MCF 10A (cell line): ENCODE data around the gene GMPPA. TPM values are rescaled to one million over a fixed set of nuclear protein-coding genes. Genes with fewer than 3 reads are reported as not detected.

Experiments
- BruUV-seq: library from RNA; stranded (reverse); fragments of 400-500 nt; replicated peaks from 2 replicates; lab custom pipeline; 2021; lab: Mats Ljungman, UMichigan
- CTCF ChIA-PET: fragments of 300-600 bp; sonication (Branson Sonifier 250); formaldehyde crosslinking; extraction: SDS; loops from one replicate; lab custom pipeline; 2021; ENCODE audit warnings: antibody characterized with exemption, inconsistent platforms; lab: Yijun Ruan, JAX
- POLR2A ChIA-PET: fragments of 300-600, 350-650 bp; sonication (Branson Sonifier 250); formaldehyde crosslinking; extraction: SDS; loops from one replicate; lab custom pipeline; 2020; ENCODE audit warnings: antibody characterized with exemption, inconsistent platforms; lab: Yijun Ruan, JAX
- DNase-seq: peaks from one replicate; pipeline ENCODE4 v3.0.0-alpha.2; 2018; ENCODE audit not compliant: unreplicated experiment
- H3K27ac Mint-ChIP-seq: one replicate; pipeline ENCODE4 v1.8.0; 2022; ENCODE audit warnings: mild to moderate bottlenecking, low read depth, mixed read lengths; ENCODE audit not compliant: unreplicated experiment
- H3K27me3 Mint-ChIP-seq: one replicate; pipeline ENCODE4 v1.8.0; 2022; ENCODE audit warnings: mixed read lengths; ENCODE audit not compliant: insufficient read depth, unreplicated experiment
- H3K36me3 Mint-ChIP-seq: one replicate; pipeline ENCODE4 v1.8.0; 2022; ENCODE audit warnings: mild to moderate bottlenecking, moderate library complexity, mixed read lengths; ENCODE audit not compliant: insufficient read depth, unreplicated experiment
- H3K4me1 Mint-ChIP-seq: one replicate; pipeline ENCODE4 v1.8.0; 2022; ENCODE audit warnings: mixed read lengths; ENCODE audit not compliant: insufficient read depth, unreplicated experiment
- H3K4me3 Mint-ChIP-seq: one replicate; pipeline ENCODE4 v1.8.0; 2022; ENCODE audit warnings: mild to moderate bottlenecking, moderate library complexity, mixed read lengths; ENCODE audit not compliant: unreplicated experiment
- H3K9me3 Mint-ChIP-seq: one replicate; pipeline ENCODE4 v1.8.0; 2022; ENCODE audit warnings: mixed read lengths; ENCODE audit not compliant: unreplicated experiment
- CTCF ChIP-seq: fragments of 200-600 bp; IDR thresholded peaks from one replicate; pipeline ENCODE4 v1.8.0; 2022; ENCODE audit warnings: antibody characterized with exemption, mild to moderate bottlenecking; ENCODE audit not compliant: unreplicated experiment
- intact Hi-C: fragments of 100-400 bp; cut with micrococcal nuclease; formaldehyde crosslinking; loops from 2 replicates; pipeline ENCODE4 v1.14.1; 2022
- total RNA-seq: library from RNA; stranded (reverse); gene quantifications from 2 replicates; pipeline ENCODE4 v1.2.3, GENCODE V29; 2022

Gene GMPPA
- total RNA-seq, 1 experiment from 2014 or later, result 70.7 TPM

- ChIA-PET POLR2A (interaction anchor here (0.7 to 4.2 kb wide), 3 partner anchors 48 to 144 kb away, joined by 3 to 55 read pairs (median 38); no protein-coding TSS in a partner anchor), CTCF (interaction anchor here (0.7 to 3.0 kb wide), 4 partner anchors 14 to 159 kb away, joined by 3 to 22 read pairs (median 4); no protein-coding TSS in a partner anchor)
- no peak for DNase-seq
- Mint-ChIP-seq H3K27me3 (no peaks in the 10 kb centered on the region), H3K36me3 (peaks cover 10% of the 10 kb centered on the region), H3K4me1 (peaks cover 12% of the 10 kb centered on the region), H3K27ac (no peak overlapping the region), H3K4me3 (no peak overlapping the region), H3K9me3 (no peaks in the 10 kb centered on the region)
- BruUV-seq, result no TSS peak
- intact Hi-C loops, result no loop called here
- TF ChIP-seq CTCF, result no peak
Observed at GRCh38 chr2:219545295-219545942, 46.7 kb downstream of the GMPPA start.

- Mint-ChIP-seq H3K27me3 (no peaks in the 10 kb centered on the region), H3K9me3 (no peaks in the 10 kb centered on the region), H3K4me1 (peaks cover 15% of the 10 kb centered on the region), H3K36me3 (peaks cover 8% of the 10 kb centered on the region), H3K4me3 (no peak overlapping the region), H3K27ac (no peak overlapping the region)
- no peak for DNase-seq
- POLR2A ChIA-PET, result no interaction called here
- BruUV-seq, result no TSS peak
- no peak for TF ChIP-seq CTCF
- CTCF ChIA-PET, result interaction anchor here (1.0 to 2.0 kb wide), 2 partner anchors 15 to 16 kb away, joined by 4 read pairs; no protein-coding TSS in a partner anchor
- intact Hi-C loops, result no loop called here
Observed at GRCh38 chr2:219545943-219546352, 47.3 kb downstream of the GMPPA start.

GRCh38 chr2:219547621-219548020 lies 48.9 kb downstream of the GMPPA start:
- DNase-seq, result no peak
- Mint-ChIP-seq H3K4me3 (no peak overlapping the region), H3K4me1 (peaks cover 12% of the 10 kb centered on the region), H3K27ac (no peak overlapping the region), H3K27me3 (no peaks in the 10 kb centered on the region), H3K36me3 (no peaks in the 10 kb centered on the region), H3K9me3 (no peaks in the 10 kb centered on the region)
- no peak for TF ChIP-seq CTCF
- CTCF ChIA-PET, result interaction anchor here (0.6 to 3.0 kb wide), 3 partner anchors 12 to 1391 kb away, joined by 3 to 21 read pairs (median 3); no protein-coding TSS in a partner anchor
- intact Hi-C loops, result no loop called here
- POLR2A ChIA-PET, result no interaction called here
- no TSS peak for BruUV-seq

- POLR2A ChIA-PET, result interaction anchor here (0.7 to 0.9 kb wide), 2 partner anchors 50 to 87 kb away, joined by 3 to 4 read pairs; partner anchors contain the start of gene GMPPA
- Mint-ChIP-seq H3K4me3 (no peak overlapping the region), H3K4me1 (peaks cover 12% of the 10 kb centered on the region), H3K27ac (no peak overlapping the region), H3K36me3 (no peaks in the 10 kb centered on the region), H3K27me3 (no peaks in the 10 kb centered on the region), H3K9me3 (no peaks in the 10 kb centered on the region)
- CTCF ChIA-PET, result interaction anchor here (0.5 to 3.0 kb wide), 6 partner anchors 8 to 408 kb away, joined by 3 to 21 read pairs (median 7); no protein-coding TSS in a partner anchor
- DNase-seq, result no peak
- TF ChIP-seq CTCF, result no peak
- intact Hi-C loops, result no loop called here
- BruUV-seq, result no TSS peak
Observed at GRCh38 chr2:219548990-219549389, 50.3 kb downstream of the GMPPA start.
